HUES48 (cell line): ENCODE results near the gene OTUD4.
"Not testable (repeated sequence)": the region's sequence is repeated elsewhere in the genome, so short reads cannot be mapped to it uniquely, and the experiment has no call there.

Experiments
- H3K27ac ChIP-seq: one replicate; pipeline ENCODE4 v1.7.0; 2013; ENCODE audit warnings: low read depth, low read length, inconsistent platforms
- H3K27me3 ChIP-seq: 2 replicates; pipeline ENCODE4 v1.6.1; 2013; ENCODE audit warnings: mild to moderate bottlenecking, low read length; ENCODE audit not compliant: control insufficient read depth, insufficient read depth
- H3K36me3 ChIP-seq: 2 replicates; pipeline ENCODE4 v1.6.1; 2013; ENCODE audit warnings: low read length; ENCODE audit not compliant: control insufficient read depth, insufficient read depth
- H3K4me1 ChIP-seq: 2 replicates; pipeline ENCODE4 v1.6.1; 2013; ENCODE audit warnings: mild to moderate bottlenecking, low read length; ENCODE audit not compliant: control insufficient read depth, insufficient read depth
- H3K4me3 ChIP-seq: 2 replicates; pipeline ENCODE4 v1.5.1; 2013; ENCODE audit warnings: mild to moderate bottlenecking, low read depth, low read length
- H3K9ac ChIP-seq: 2 replicates; pipeline ENCODE4 v1.6.1; 2013; ENCODE audit warnings: mild to moderate bottlenecking, low read depth, low read length, moderate library complexity
- H3K9me3 ChIP-seq: 2 replicates; pipeline ENCODE4 v1.6.1; 2013; ENCODE audit warnings: low read length; ENCODE audit not compliant: control insufficient read depth, insufficient read depth

The OTUD4 gene

GRCh38 chr4:145200366-145200765 is 20.0 kb upstream of the OTUD4 start:
- no peaks in the 10 kb centered on the region for H3K36me3 ChIP-seq

GRCh38 chr4:145199051-145199716 is 18.8 kb upstream of the OTUD4 start:
- H3K9ac ChIP-seq = no peak overlapping the region
- no peaks in the 10 kb centered on the region for H3K4me1 ChIP-seq
- H3K27ac ChIP-seq = no peak overlapping the region
- H3K4me3 ChIP-seq = no peak overlapping the region
- H3K36me3 ChIP-seq = no peaks in the 10 kb centered on the region
- H3K27me3 ChIP-seq = no peaks in the 10 kb centered on the region
- H3K9me3 ChIP-seq = no peaks in the 10 kb centered on the region

More at GRCh38 chr4:145200366-145200765, 20.0 kb upstream of the OTUD4 start:
- Histone ChIP-seq H3K4me1 (no peaks in the 10 kb centered on the region), H3K9ac (no peak overlapping the region), H3K4me3 (no peak overlapping the region), H3K9me3 (no peaks in the 10 kb centered on the region), H3K27ac (no peak overlapping the region), H3K27me3 (no peaks in the 10 kb centered on the region)

- Histone ChIP-seq H3K36me3 (no peaks in the 10 kb centered on the region), H3K27ac (no peak overlapping the region), H3K4me3 (no peak overlapping the region), H3K4me1 (no peaks in the 10 kb centered on the region), H3K9me3 (no peaks in the 10 kb centered on the region), H3K9ac (no peak overlapping the region), H3K27me3 (no peaks in the 10 kb centered on the region)
Observed at GRCh38 chr4:145196747-145197146, 16.4 kb upstream of the OTUD4 start.

- Histone ChIP-seq H3K9me3 (no peaks in the 10 kb centered on the region), H3K27ac (no peak overlapping the region), H3K27me3 (no peaks in the 10 kb centered on the region), H3K4me3 (no peak overlapping the region), H3K9ac (no peak overlapping the region), H3K36me3 (no peaks in the 10 kb centered on the region), H3K4me1 (no peaks in the 10 kb centered on the region)
Observed at GRCh38 chr4:145195167-145195952, 15.0 kb upstream of the OTUD4 start.

- Histone ChIP-seq H3K27me3 (no peaks in the 10 kb centered on the region), H3K36me3 (no peaks in the 10 kb centered on the region), H3K4me3 (no peak overlapping the region), H3K9me3 (no peaks in the 10 kb centered on the region), H3K27ac (no peak overlapping the region), H3K9ac (no peak overlapping the region), H3K4me1 (no peaks in the 10 kb centered on the region)
Observed at GRCh38 chr4:145189981-145190380, 9.6 kb upstream of the OTUD4 start.

- Histone ChIP-seq H3K27ac (no peak overlapping the region), H3K36me3 (no peaks in the 10 kb centered on the region), H3K9ac (no peak overlapping the region), H3K9me3 (no peaks in the 10 kb centered on the region), H3K4me1 (no peaks in the 10 kb centered on the region), H3K4me3 (no peak overlapping the region), H3K27me3 (no peaks in the 10 kb centered on the region)
Observed at GRCh38 chr4:145186729-145187128, 6.3 kb upstream of the OTUD4 start.

GRCh38 chr4:145183581-145183980 is 3.2 kb upstream of the OTUD4 start:
- Histone ChIP-seq H3K27ac (no peak overlapping the region), H3K36me3 (no peaks in the 10 kb centered on the region), H3K9me3 (no peaks in the 10 kb centered on the region), H3K4me3 (no peak overlapping the region), H3K27me3 (no peaks in the 10 kb centered on the region), H3K9ac (no peak overlapping the region), H3K4me1 (peaks cover 5% of the 10 kb centered on the region)

- Histone ChIP-seq H3K27me3 (no peaks in the 10 kb centered on the region), H3K9me3 (no peaks in the 10 kb centered on the region), H3K27ac (no peak overlapping the region), H3K9ac (no peak overlapping the region), H3K4me3 (no peak overlapping the region), H3K4me1 (peaks cover 8% of the 10 kb centered on the region), H3K36me3 (no peaks in the 10 kb centered on the region)
Observed at GRCh38 chr4:145183023-145183422, 2.6 kb upstream of the OTUD4 start.

GRCh38 chr4:145182222-145182621 is 1.8 kb upstream of the OTUD4 start:
- Histone ChIP-seq H3K9me3 (no peaks in the 10 kb centered on the region), H3K27me3 (no peaks in the 10 kb centered on the region), H3K27ac (no peak overlapping the region), H3K9ac (no peak overlapping the region), H3K4me1 (peaks cover 16% of the 10 kb centered on the region), H3K4me3 (no peak overlapping the region), H3K36me3 (no peaks in the 10 kb centered on the region)

- H3K27ac ChIP-seq = peak overlapping the region; percentile 62
Observed at GRCh38 chr4:145181091-145181501, 707 bp upstream of the OTUD4 start.

GRCh38 chr4:145179861-145180297 is 510 bp downstream of the OTUD4 start:
- H3K36me3 ChIP-seq, H3K9me3 ChIP-seq, H3K27me3 ChIP-seq: not testable (repeated sequence)
- Histone ChIP-seq H3K4me3 (peak overlapping the region; percentile 68), H3K4me1 (peaks cover 19% of the 10 kb centered on the region), H3K27ac (peak overlapping the region; percentile 89), H3K9ac (peak overlapping the region; percentile 75)

More at GRCh38 chr4:145181091-145181501, 707 bp upstream of the OTUD4 start:
- Histone ChIP-seq H3K9ac (peak overlapping the region; percentile 79), H3K4me1 (peaks cover 19% of the 10 kb centered on the region), H3K9me3 (no peaks in the 10 kb centered on the region), H3K27me3 (no peaks in the 10 kb centered on the region), H3K4me3 (peak overlapping the region; percentile 65), H3K36me3 (no peaks in the 10 kb centered on the region)
